ENCODE results near the gene BLACAT1.

The BLACAT1 gene

GRCh38 chr1:205445646-205445935 is 10.3 kb downstream of the BLACAT1 start:
- Histone ChIP-seq H3F3A (ENCODE audit: insufficient read depth, low read length) (peaks cover 18% of the 10 kb centered on the region), H4K20me1 (ENCODE audit: insufficient read depth, low read length) (no peaks in the 10 kb centered on the region), H3K4me2 (ENCODE audit: low read depth, low read length) (no peak overlapping the region), H2AFZ (ENCODE audit: low read length) (no peak overlapping the region), H3K9me2 (replicated peaks; ENCODE audit: insufficient read depth, low read length) (no peaks in the 10 kb centered on the region), H3K27ac (ENCODE audit: low read length) (no peak overlapping the region), H3K79me2 (ENCODE audit: low read length) (no peaks in the 10 kb centered on the region), H3K4me1 (ENCODE audit: low read length) (peaks cover 21% of the 10 kb centered on the region), H3K9me3 (replicated peaks; ENCODE audit: insufficient read depth, low read length) (no peaks in the 10 kb centered on the region), H3K4me3 (ENCODE audit: low read length) (no peak overlapping the region), H3K36me3 (replicated peaks; ENCODE audit: insufficient read depth, low read length) (no peaks in the 10 kb centered on the region), H3K27me3 (replicated peaks; ENCODE audit: insufficient read depth, low read length) (no peaks in the 10 kb centered on the region), H3K9ac (ENCODE audit: low read length) (no peak overlapping the region)
- TF ChIP-seq EZH2 (optimal IDR thresholded peaks at IDR 0.05; ENCODE audit: low read depth, low read length): no peak
- no peak for DNase-seq

GRCh38 chr1:205444931-205445645 is 10.8 kb downstream of the BLACAT1 start:
- Histone ChIP-seq H4K20me1 (ENCODE audit: insufficient read depth, low read length) (no peaks in the 10 kb centered on the region), H3K9me3 (replicated peaks; ENCODE audit: insufficient read depth, low read length) (no peaks in the 10 kb centered on the region), H3K4me3 (ENCODE audit: low read length) (no peak overlapping the region), H3K9ac (ENCODE audit: low read length) (no peak overlapping the region), H3K36me3 (replicated peaks; ENCODE audit: insufficient read depth, low read length) (no peaks in the 10 kb centered on the region), H2AFZ (ENCODE audit: low read length) (no peak overlapping the region), H3K27ac (ENCODE audit: low read length) (no peak overlapping the region), H3K4me1 (ENCODE audit: low read length) (peaks cover 26% of the 10 kb centered on the region), H3K4me2 (ENCODE audit: low read depth, low read length) (no peak overlapping the region), H3F3A (ENCODE audit: insufficient read depth, low read length) (peaks cover 23% of the 10 kb centered on the region), H3K9me2 (replicated peaks; ENCODE audit: insufficient read depth, low read length) (no peaks in the 10 kb centered on the region), H3K27me3 (replicated peaks; ENCODE audit: insufficient read depth, low read length) (no peaks in the 10 kb centered on the region), H3K79me2 (ENCODE audit: low read length) (no peaks in the 10 kb centered on the region)
- TF ChIP-seq EZH2 (optimal IDR thresholded peaks at IDR 0.05; ENCODE audit: low read depth, low read length) (no peak), EZH2phosphoT487 (IDR thresholded peaks at IDR 0.05; ENCODE audit: low read length) (no peak), CTCF (IDR thresholded peaks at IDR 0.05; ENCODE audit: low read length) (no peak)
- no peak for DNase-seq

GRCh38 chr1:205444300-205444930 is 11.4 kb downstream of the BLACAT1 start:
- H3K79me2 ChIP-seq (ENCODE audit: low read length): no peaks in the 10 kb centered on the region
- no peaks in the 10 kb centered on the region for H3K27me3 ChIP-seq (replicated peaks; ENCODE audit: insufficient read depth, low read length)
- H3K9ac ChIP-seq (ENCODE audit: low read length): no peak overlapping the region
- H3K9me3 ChIP-seq (replicated peaks; ENCODE audit: insufficient read depth, low read length): no peaks in the 10 kb centered on the region
- no peak overlapping the region for H2AFZ ChIP-seq (ENCODE audit: low read length)
- peaks cover 29% of the 10 kb centered on the region for H3F3A ChIP-seq (ENCODE audit: insufficient read depth, low read length)
- no peaks in the 10 kb centered on the region for H4K20me1 ChIP-seq (ENCODE audit: insufficient read depth, low read length)
- H3K27ac ChIP-seq (ENCODE audit: low read length): no peak overlapping the region
- TF ChIP-seq CTCF (IDR thresholded peaks at IDR 0.05; ENCODE audit: low read length) (no peak), EZH2 (optimal IDR thresholded peaks at IDR 0.05; ENCODE audit: low read depth, low read length) (no peak), EZH2phosphoT487 (IDR thresholded peaks at IDR 0.05; ENCODE audit: low read length) (no peak)
- H3K9me2 ChIP-seq (replicated peaks; ENCODE audit: insufficient read depth, low read length): no peaks in the 10 kb centered on the region
- no peak overlapping the region for H3K4me2 ChIP-seq (ENCODE audit: low read depth, low read length)
- H3K4me1 ChIP-seq (ENCODE audit: low read length): peaks cover 33% of the 10 kb centered on the region
- no peak overlapping the region for H3K4me3 ChIP-seq (ENCODE audit: low read length)
- no peak for DNase-seq
- H3K36me3 ChIP-seq (replicated peaks; ENCODE audit: insufficient read depth, low read length): no peaks in the 10 kb centered on the region
